Measurements from ENCODE around the gene WDFY4.

GRCh38 chr10:48653944-48654698, 30.6 kb upstream of the WDFY4 start:
- TF ChIP-seq POLR2AphosphoS5 (IDR thresholded peaks at IDR 0.05; ENCODE audit: low read depth) = no peak
- TF ChIP-seq, protein P1, sequence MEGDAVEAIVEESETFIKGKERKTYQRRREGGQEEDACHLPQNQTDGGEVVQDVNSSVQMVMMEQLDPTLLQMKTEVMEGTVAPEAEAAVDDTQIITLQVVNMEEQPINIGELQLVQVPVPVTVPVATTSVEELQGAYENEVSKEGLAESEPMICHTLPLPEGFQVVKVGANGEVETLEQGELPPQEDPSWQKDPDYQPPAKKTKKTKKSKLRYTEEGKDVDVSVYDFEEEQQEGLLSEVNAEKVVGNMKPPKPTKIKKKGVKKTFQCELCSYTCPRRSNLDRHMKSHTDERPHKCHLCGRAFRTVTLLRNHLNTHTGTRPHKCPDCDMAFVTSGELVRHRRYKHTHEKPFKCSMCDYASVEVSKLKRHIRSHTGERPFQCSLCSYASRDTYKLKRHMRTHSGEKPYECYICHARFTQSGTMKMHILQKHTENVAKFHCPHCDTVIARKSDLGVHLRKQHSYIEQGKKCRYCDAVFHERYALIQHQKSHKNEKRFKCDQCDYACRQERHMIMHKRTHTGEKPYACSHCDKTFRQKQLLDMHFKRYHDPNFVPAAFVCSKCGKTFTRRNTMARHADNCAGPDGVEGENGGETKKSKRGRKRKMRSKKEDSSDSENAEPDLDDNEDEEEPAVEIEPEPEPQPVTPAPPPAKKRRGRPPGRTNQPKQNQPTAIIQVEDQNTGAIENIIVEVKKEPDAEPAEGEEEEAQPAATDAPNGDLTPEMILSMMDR (conservative IDR thresholded peaks at IDR 0.05; ENCODE audit: low read depth in 2 of 2) = no peak
- TF ChIP-seq EZH2phosphoT487 (IDR thresholded peaks at IDR 0.05; ENCODE audit: unreplicated experiment) = no peak
- no peak for TF ChIP-seq EZH2 (IDR thresholded peaks at IDR 0.05; ENCODE audit: low read depth, unreplicated experiment)
